CMK (cell line): ENCODE measurements around the gene SMAD2.
"Not testable (repeated sequence)": the region's sequence is repeated elsewhere in the genome, so short reads cannot be mapped to it uniquely, and the experiment has no call there.

Experiments used
- DNase-seq: peaks from one replicate; pipeline ENCODE4 v3.0.0-alpha.2; 2010; ENCODE audit warnings: low read depth

The SMAD2 gene

DNA sequence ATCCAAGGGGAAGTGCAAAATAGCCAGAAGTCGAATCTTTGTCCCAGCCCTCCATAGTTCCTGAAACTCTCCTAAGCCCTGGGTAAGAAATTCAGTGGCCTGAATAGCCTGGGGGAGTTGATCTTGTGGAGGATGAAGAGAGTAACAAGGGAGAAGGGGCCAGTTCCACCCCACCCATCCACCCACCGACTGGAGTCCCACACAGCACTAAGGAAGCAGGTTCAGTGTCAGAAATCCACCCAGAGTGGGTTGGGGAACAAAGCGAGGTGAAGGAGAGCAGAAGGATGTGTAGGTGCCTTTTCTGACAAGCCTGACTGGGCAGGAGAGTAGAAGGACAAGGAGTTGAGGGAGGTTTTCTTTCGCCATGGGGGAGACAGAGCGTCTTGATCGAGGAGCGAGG, 136.8 kb downstream of the SMAD2 start:
- no peak for DNase-seq

DNA sequence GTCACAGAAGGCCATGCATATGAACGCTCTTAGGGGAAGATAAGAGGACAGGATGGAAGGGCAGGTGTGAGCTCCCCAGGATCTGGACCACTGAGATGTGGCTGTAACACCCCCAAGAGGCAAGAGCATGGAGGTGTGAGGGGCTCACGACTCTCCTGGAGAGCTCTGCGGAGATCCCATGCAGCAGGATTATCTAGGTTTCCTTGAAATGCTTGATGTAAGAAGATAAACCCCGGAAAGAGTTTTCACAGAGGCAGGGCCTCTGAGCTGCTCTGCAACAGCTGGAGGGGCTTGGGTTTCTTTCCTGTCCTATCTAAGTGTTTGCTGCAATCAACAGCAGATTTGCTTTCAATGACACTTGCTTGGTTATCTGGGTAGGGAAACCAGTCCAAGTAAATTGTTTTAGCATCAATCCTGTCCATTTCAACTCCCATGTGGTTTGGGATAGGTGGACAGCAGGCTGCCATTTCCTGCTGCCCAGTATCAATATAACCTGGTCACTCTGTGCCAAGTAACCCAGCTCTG, 138.9 kb downstream of the SMAD2 start:
- no peak for DNase-seq

DNA sequence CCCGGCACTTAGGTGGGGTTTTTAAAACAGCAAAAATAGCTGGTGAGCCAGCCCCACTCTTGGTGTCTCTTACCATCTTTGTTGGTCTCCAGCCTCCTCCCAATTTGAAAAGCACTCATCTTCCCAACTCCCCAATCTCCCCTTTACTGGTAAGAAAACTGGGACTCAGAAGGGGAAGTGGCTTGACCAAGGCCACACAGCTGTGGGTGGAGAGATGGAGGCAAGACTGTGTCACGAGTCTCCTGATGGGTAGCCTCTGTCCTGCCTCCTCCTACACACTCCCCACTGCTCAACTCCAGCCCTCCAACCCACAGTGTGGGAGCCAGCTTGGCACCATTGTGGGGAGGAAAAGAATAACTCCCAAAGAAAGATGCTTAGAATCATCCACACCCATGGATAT, 140.4 kb downstream of the SMAD2 start:
- no peak for DNase-seq

DNA sequence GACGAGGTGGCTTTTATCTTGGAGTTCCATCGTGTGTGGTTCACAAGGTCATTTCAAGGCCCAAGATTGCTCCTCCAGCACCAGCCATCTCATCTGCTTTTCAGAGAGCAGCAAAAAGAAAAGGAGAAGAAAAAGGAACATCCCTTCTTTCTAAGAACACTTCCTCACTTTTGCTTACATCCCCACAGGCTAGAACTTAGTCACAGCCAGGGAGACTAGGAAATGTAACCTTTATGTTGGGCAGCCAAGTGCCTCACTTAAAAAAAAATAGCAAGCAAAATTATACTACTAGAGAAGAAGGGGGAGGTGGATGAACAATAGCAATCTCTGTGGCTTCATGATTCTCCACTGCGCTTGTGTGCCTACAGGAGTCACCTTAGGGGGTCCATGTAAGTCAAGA, 141.8 kb downstream of the SMAD2 start:
- no peak for DNase-seq

DNA sequence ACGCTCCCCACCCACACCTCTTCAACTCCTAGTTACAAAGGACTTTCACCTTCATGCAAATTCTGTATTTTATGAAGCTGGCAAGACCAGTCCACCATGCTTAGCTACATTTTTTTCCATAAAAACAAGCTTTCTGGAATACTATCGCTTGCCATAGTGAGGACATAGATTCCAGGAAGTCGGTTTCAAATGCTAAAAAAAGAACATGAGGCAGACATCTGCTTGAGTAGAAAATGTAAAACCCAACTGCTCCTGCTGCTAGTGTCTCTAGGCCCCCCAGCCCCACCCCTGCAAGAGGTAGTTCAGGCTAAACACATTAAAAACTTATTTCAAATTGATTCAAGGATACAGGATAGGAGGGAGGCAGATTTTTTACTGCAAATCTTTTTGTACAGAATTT, 148.9 kb downstream of the SMAD2 start:
- no peak for DNase-seq

DNA sequence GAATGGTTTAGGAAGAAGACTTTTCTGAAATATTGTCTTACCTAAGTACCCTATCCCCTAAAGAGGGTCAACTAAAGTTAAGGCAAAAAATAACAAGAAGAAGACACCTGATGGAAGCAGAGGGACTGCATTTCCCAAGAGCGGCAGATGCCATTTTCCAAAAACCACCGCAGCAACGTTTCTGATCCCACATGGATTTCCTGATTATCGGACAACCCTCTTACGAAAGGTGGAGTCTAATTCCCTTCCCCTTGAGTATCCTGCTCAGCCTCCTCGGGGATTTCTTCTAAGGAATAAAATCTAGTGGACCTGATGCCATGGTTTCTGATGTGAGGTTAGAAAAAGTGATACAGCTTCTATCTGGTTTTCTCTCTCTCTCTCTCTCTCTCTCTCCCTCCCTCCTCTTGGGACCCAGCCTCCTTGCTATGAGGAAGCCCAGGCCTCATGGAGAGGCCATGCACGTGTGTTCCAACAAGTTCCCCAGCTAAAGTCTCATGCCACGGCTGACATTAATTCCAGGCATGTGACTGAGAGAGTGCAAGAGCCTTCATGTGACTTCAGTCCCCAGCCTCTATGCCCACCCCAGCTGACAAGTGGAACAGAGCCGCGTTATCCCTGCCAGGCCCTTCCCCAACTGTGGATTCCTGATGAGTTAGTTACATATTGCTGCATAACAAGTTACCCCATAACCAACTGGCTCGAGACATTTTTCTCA, 150.3 kb downstream of the SMAD2 start:
- no peak for DNase-seq

DNA sequence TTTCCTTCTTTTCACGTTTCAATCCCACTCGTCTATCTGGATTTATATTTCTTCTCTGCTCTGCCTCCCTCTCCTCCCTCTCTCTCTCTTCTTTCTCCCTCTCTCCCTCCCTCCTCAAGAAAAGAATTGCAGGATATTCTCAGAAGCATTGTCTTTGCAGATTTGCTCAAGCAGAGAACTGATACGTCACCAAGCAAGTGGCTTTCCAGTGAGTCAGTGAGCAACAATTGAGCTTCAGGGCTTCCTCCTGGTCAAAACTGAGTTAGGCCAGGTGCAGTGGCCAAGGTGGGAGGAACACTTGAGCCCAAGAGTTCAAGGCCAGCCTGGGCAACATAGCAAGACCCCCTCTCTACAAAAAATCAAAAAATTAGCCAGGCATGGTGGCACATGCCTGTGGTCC, 151.1 kb downstream of the SMAD2 start:
- DNase-seq: no peak

DNA sequence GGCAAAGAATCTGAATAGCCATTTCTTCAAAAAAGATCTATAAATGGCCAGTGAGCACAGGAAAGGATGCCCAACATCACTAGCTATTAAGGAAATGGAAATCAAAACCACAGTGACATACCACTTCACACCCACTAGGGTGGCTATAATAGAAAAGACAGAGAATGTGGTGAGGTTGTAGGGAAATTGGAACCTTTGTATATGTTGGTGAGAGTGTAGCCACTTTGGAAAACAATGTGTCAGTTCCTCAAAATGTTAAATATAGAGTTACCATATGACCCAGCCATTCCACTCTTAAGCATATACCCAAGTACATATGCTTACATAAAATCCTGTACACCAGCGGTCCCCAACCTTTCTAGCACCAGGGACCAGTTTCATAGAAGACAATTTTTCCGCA, 152.8 kb downstream of the SMAD2 start:
- no peak for DNase-seq

DNA sequence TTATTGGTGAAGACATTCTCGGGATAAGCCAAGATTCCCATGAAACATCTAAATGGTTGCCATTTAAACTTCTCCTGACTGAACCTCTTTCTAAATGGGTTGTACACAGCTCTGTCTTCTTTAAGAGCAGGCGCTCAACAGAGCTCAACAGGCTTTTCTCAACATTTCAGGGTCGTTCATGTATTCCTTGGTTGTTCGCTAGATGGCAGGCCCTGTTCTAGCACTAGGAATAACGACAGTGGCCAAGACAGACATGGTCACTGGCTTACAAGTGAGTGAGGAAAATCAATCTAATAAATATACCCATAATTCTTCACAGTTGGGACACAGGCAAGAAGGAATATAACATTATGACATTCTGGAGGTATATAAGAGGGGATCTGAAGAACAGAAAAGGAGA, 154.5 kb downstream of the SMAD2 start:
- no peak for DNase-seq

DNA sequence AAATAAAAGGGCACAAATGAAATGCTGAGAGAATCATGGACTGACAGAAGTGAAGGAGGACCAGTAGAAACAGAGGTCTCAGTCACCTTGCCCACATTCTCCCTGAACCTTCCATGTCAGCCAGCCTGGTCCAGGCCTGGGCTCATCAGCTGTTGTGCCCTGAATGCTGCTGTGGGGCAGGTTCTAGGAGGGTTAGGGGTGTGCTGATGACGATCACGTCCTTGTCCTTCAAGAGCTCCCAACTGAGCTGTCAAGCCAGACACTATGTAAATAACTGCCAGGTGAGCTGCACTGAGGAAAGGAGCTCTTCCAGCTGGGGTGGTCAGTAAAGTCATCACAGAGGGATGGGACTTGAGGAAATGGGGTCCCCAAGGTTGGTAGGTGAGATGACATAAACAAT, 156.5 kb downstream of the SMAD2 start:
- no peak for DNase-seq

DNA sequence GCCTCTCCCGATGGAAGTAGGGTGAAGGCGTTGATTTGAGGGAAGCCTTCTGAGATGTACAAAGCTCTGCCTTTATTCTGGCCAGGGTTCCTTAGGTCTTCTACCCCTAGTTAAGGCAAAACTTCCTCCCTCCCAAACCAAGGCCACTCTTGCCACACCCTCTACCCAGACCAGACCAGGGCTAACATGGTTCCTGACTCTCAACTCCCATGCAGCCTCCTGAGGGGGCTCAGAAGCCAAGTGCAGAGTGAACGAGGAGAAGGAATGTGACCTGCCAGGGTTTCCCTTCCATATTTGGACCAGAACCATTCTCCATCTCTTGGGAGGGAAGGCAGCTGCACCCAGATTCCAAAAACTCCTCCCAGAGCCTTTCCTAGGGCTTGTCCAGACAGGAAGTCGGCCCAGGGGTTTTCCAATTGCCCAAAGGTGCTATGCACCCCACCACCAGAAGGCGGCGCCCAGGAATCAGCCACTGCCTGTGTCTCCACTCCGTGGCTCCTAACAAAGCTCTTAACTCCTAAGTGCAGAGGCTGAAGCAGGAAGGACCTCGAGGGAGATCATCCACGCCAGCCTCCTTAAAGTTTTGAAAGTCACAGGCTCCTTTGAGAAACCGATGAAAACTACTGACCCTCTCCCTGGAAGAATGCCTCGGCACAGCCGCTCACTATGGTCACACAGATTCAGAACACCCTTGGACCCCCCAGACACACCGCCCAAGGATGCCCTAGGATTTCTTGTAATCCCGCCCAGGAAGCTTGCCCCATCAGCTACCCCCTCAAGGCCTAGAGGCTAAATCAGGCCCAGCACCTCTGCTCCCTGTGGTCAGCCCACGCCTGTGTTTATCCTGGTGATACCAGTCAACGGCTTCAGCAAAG, 157.8 kb downstream of the SMAD2 start:
- DNase-seq: no peak

DNA sequence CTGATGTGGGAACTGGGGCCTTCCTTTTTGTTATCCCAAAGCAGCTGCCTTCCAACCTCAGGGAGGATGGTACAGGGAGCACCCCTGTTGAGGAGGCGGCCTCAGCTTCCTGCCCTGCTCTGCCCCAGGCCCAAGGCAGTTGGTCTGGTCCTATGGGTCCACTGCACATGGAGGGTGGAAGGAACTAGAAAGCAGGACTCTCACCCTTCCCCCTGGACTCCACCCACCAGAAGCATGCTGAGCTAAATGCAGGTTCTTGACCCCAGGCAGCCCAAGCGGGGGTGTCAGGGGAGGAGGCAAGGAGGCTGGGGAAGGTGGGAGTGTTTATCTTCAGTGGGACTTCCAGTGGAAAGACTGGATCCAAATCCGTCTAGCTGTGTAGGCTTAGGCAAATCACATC, 158.5 kb downstream of the SMAD2 start:
- no peak for DNase-seq

DNA sequence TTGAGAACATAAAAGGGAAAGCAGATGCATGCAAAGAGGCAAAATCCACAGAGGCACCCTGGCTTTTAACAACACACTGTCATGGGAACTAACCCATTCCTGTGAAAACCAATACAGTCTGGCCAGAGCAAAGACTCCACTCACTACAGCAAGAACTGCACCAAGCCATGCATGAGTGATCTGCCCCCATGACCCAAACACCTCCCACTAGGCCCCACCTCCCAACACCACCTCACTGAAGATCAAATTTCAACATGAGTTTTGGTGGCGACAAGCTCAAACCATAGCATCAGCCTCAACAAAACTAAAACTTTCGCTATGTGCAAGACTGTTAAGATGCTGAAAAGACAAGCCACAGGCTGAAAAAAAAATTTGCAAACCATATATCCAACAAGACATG, 162.8 kb downstream of the SMAD2 start:
- no peak for DNase-seq

DNA sequence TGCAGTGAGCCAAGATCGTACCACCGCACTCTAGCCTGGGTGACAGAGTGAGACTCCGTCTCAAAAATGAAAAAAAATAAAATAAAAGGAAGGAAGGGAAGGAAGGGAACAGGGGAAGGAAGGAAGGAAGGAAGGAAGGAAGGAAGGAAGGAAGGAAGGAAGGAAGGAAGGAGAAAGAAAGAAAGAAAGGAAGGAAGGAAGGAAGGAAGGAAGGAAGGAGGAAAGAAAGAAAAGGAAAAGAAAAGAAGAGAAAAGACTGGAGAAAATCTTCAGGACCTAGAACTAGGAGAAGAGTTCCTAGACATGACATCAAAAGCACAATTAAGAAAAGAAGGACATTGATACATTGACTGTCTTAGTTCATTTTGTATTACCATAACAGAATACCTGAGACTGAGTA, 163.3 kb downstream of the SMAD2 start:
- DNase-seq: not testable (repeated sequence)
